Measurements from ENCODE around the gene FAM110A. TPM values are rescaled to one million over a fixed set of nuclear protein-coding genes. Genes with fewer than 3 reads are reported as not detected.

The FAM110A gene
- total RNA-seq, result 10 to 100 TPM; 12.1 to 16.9 TPM
- 19.3 TPM for polyA plus RNA-seq (2013, experiment 1 of 2)
- polyA plus RNA-seq (2013, experiment 2 of 2), result 18.7 TPM
- long read RNA-seq, experiment 1, partial matches to known transcripts, result 5 of 10 reads
- long read RNA-seq, experiment 1, other reads (novel, unspliced or antisense), result 3 of 10 reads
- long read RNA-seq, experiment 2, transcript FAM110A-206 (2 exons, 1,614 nt), result major isoform, 26 of 43 reads
- long read RNA-seq, experiment 2, partial matches to known transcripts, result 3 of 43 reads
- long read RNA-seq, experiment 2, other reads (novel, unspliced or antisense), result 11 of 43 reads
- long read RNA-seq, experiment 3, transcript FAM110A-206 (2 exons, 1,614 nt), result major isoform, 17 of 30 reads
- long read RNA-seq, experiment 3, partial matches to known transcripts, result 5 of 30 reads
- long read RNA-seq, experiment 3, other reads (novel, unspliced or antisense), result 4 of 30 reads
- long read RNA-seq, experiment 4, result 0 reads

DNA sequence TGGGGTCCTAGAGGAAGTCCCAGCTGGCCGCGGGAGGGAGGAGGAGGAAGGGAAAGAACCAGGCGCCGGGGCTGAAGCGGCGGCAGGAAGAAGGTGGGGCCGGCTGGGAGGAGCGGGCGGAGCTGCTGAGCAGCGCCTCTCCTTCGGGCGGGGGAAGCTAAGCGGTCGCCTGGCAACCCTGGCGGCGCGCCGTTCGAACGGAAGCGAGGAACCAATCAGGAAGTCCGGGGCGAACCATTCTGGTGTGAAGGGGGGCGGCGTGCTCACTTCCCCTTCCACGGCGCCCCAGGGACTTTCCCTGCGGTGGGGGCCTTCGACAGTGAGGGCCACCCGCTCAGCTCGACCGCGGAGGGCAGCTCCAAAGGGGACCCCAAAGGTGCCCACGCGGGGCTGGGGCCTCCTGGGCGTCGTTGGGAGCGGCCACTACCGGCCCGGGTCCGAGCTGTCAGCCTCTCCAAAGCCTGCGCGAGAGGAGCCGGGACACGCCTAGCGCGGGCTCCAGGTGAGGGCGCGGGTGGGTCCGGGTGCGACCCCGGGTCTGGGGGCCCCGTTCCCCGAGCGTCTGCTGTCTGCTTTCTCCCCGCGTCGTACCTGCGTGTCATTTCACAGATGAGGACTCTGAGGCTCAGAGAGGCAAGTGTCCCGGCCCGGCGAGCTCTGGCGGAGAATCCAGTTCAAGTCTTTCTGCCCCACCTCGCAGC, at the start of gene FAM110A:
TSS of gene FAM110A (plus strand) at position 266 of the 701 bp plus-strand sequence. CDS start 11,090 bp downstream, outside the sequence.
- peak; percentile 97 for DNase-seq
- Histone ChIP-seq H3K36me3 (ENCODE audit: control insufficient read depth, insufficient read depth, low read length) (no peaks in the 10 kb centered on the region), H3K4me3 (ENCODE audit: low read length) (peak within 1 kb of the TSS; percentile 89), H3K27me3 (ENCODE audit: control insufficient read depth, insufficient read depth, low read length, poor library complexity, severe bottlenecking) (no peaks in the 10 kb centered on the region), H3K9me3 (ENCODE audit: control insufficient read depth, low read length) (no peaks in the 10 kb centered on the region), H3K27ac (ENCODE audit: low read depth, low read length) (peak within 1 kb of the TSS; percentile 72), H3K4me1 (ENCODE audit: control insufficient read depth, insufficient read depth, low read length) (peaks cover 7% of the 10 kb centered on the region), H3K9ac (ENCODE audit: extremely low read depth, low read length, poor library complexity, severe bottlenecking) (peak within 1 kb of the TSS; percentile 59)
- no peaks in the 10 kb centered on the region for H3K36me3 Mint-ChIP-seq (ENCODE audit: low read depth)
- peak within 1 kb of the TSS; percentile 64 for H3K27ac Mint-ChIP-seq
- peaks cover 4% of the 10 kb centered on the region for H3K9me3 Mint-ChIP-seq
- peaks cover 17% of the 10 kb centered on the region for H3K4me1 Mint-ChIP-seq
- peak within 1 kb of the TSS; percentile 68 for H3K4me3 Mint-ChIP-seq
- peaks cover 13% of the 10 kb centered on the region for H3K27me3 Mint-ChIP-seq (ENCODE audit: insufficient read depth)
- WGBS, 2 experiments (ENCODE audit: insufficient coverage in 1 of 2, insufficient read length in 1 of 2), result 0% methylated on average over 42 to 64 of the region's 64 CpGs
- TF ChIP-seq, protein P1, sequence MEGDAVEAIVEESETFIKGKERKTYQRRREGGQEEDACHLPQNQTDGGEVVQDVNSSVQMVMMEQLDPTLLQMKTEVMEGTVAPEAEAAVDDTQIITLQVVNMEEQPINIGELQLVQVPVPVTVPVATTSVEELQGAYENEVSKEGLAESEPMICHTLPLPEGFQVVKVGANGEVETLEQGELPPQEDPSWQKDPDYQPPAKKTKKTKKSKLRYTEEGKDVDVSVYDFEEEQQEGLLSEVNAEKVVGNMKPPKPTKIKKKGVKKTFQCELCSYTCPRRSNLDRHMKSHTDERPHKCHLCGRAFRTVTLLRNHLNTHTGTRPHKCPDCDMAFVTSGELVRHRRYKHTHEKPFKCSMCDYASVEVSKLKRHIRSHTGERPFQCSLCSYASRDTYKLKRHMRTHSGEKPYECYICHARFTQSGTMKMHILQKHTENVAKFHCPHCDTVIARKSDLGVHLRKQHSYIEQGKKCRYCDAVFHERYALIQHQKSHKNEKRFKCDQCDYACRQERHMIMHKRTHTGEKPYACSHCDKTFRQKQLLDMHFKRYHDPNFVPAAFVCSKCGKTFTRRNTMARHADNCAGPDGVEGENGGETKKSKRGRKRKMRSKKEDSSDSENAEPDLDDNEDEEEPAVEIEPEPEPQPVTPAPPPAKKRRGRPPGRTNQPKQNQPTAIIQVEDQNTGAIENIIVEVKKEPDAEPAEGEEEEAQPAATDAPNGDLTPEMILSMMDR (conservative IDR thresholded peaks at IDR 0.05), result no peak

DNA sequence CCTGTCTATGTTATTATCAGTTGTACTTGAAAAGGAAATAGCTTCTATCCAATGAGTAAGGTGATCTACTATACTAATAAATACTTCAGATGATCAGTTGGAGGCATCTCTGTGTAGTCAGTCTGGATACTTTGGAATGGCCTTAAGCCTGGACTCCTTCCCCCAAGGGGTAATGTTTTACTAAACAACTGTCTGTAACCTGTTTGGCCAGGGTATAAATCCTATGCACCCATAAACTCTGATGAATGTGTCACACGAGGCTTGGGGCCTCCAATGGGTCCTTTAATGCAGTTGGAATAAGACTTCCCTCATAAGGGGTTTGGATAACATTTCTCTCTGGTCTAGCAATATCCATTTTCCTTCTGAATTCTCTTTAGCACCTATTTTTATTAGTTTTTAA, 45.7 kb upstream of the FAM110A start:
- H3K4me1 ChIP-seq (ENCODE audit: control insufficient read depth, insufficient read depth, low read length), result no peaks in the 10 kb centered on the region
- H3K36me3 Mint-ChIP-seq (ENCODE audit: low read depth), result peaks cover 12% of the 10 kb centered on the region
- no peak overlapping the region for H3K27ac Mint-ChIP-seq
- H3K27ac ChIP-seq (ENCODE audit: low read depth, low read length), result no peak overlapping the region
- DNase-seq, result no peak
- H3K9ac ChIP-seq (ENCODE audit: extremely low read depth, low read length, poor library complexity, severe bottlenecking), result no peak overlapping the region
- peaks cover 64% of the 10 kb centered on the region for H3K9me3 Mint-ChIP-seq
- no peaks in the 10 kb centered on the region for H3K4me1 Mint-ChIP-seq
- H3K36me3 ChIP-seq (ENCODE audit: control insufficient read depth, insufficient read depth, low read length), result no peaks in the 10 kb centered on the region
- H3K27me3 Mint-ChIP-seq (ENCODE audit: insufficient read depth), result peaks cover 2% of the 10 kb centered on the region
- TF ChIP-seq, protein P1 (conservative IDR thresholded peaks at IDR 0.05), result no peak
- peaks cover 74% of the 10 kb centered on the region for H3K9me3 ChIP-seq (ENCODE audit: control insufficient read depth, low read length)
- 80% methylated on average over 1 of the region's 1 CpG; no CpG with 5 or more reads in 1 of the 2 experiments for WGBS, 2 experiments (ENCODE audit: insufficient coverage in 1 of 2, insufficient read length in 1 of 2)
- H3K4me3 Mint-ChIP-seq, result no peak overlapping the region
- no peaks in the 10 kb centered on the region for H3K27me3 ChIP-seq (ENCODE audit: control insufficient read depth, insufficient read depth, low read length, poor library complexity, severe bottlenecking)
- H3K4me3 ChIP-seq (ENCODE audit: low read length), result no peak overlapping the region

DNA sequence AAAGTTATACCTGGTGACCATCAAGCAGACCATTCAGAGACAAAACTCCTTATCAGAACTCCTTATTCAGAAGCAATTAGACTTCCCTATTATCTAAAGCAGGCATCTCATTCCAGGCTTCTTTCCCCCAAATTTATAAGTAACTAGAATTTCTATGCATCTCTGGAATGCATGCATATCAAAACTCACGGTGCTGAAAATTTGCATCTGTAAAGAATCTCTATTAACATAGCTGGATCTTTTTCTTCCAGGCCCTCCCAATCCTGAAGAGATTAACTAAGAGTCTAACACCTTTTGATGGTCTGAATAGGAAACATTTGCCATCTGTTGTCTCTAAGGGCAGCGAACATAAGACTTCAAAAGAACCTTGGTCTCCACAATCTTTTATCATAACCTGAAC, 42.5 kb upstream of the FAM110A start:
- Histone ChIP-seq H3K9me3 (ENCODE audit: control insufficient read depth, low read length) (peaks cover 78% of the 10 kb centered on the region), H3K27ac (ENCODE audit: low read depth, low read length) (no peak overlapping the region), H3K4me1 (ENCODE audit: control insufficient read depth, insufficient read depth, low read length) (no peaks in the 10 kb centered on the region), H3K36me3 (ENCODE audit: control insufficient read depth, insufficient read depth, low read length) (no peaks in the 10 kb centered on the region), H3K9ac (ENCODE audit: extremely low read depth, low read length, poor library complexity, severe bottlenecking) (no peak overlapping the region), H3K4me3 (ENCODE audit: low read length) (peak overlapping the region; percentile 68), H3K27me3 (ENCODE audit: control insufficient read depth, insufficient read depth, low read length, poor library complexity, severe bottlenecking) (no peaks in the 10 kb centered on the region)
- DNase-seq, result no peak
- Mint-ChIP-seq H3K36me3 (ENCODE audit: low read depth) (peaks cover 12% of the 10 kb centered on the region), H3K4me1 (no peaks in the 10 kb centered on the region), H3K4me3 (no peak overlapping the region), H3K9me3 (peaks cover 72% of the 10 kb centered on the region), H3K27me3 (ENCODE audit: insufficient read depth) (peaks cover 2% of the 10 kb centered on the region), H3K27ac (peak overlapping the region; percentile 39)
- WGBS, 2 experiments (ENCODE audit: insufficient coverage in 1 of 2, insufficient read length in 1 of 2), result 36 to 49% methylated on average over 2 of the region's 2 CpGs
- TF ChIP-seq, protein P1 (conservative IDR thresholded peaks at IDR 0.05), result no peak

All from endodermal cell (in vitro differentiated cells).